HepG2 (cell line): ENCODE data around the gene RTL3. TPM values are rescaled to one million over a fixed set of nuclear protein-coding genes. Genes with fewer than 3 reads are reported as not detected.

ENCODE experiments used
- ATAC-seq: fragments of 200-7000 bp; cut with Tn5 transposase; 3 replicates; pipeline ENCODE4 v1.9.1; 2020; ENCODE audit warnings: mild to moderate bottlenecking, moderate library complexity
- BruUV-seq: library from RNA; stranded (reverse); fragments of 400-500 nt; replicated peaks from 2 replicates; lab custom pipeline; 2021; lab: Mats Ljungman, UMichigan
- CTCF ChIA-PET: fragments of 300-600 bp; formaldehyde crosslinking; extraction: SDS; loops from one replicate; lab custom pipeline; 2021; ENCODE audit warnings: low total read pairs, inconsistent platforms, low intra/inter-chr PET ratio; lab: Yijun Ruan, JAX
- POLR2A ChIA-PET: fragments of 350-600 bp; sonication (Branson Sonifier 250); formaldehyde crosslinking; loops from one replicate; lab custom pipeline; 2020; ENCODE audit warnings: antibody characterized with exemption, inconsistent platforms; lab: Yijun Ruan, JAX
- DNase-seq: peaks from one replicate; pipeline ENCODE4 v3.0.0-alpha.2; 2015; ENCODE audit warnings: low spot score
- FAIRE-seq: peaks from 3 replicates; lab custom pipeline; 2011; peaks lifted over from hg19 to GRCh38; lab: Jason Lieb, UNC
- H2AFZ ChIP-seq: one replicate; pipeline ENCODE4 v1.6.1; 2011; ENCODE audit warnings: low read length, inconsistent platforms
- H3K27ac ChIP-seq: fragments of 300-600 bp; 3 replicates; pipeline ENCODE4 v1.8.0; 2011; ENCODE audit warnings: mixed run types, mild to moderate bottlenecking, mixed read lengths, low read length, inconsistent platforms; ENCODE audit not compliant: insufficient read depth; ENCODE audit errors: extremely low read length
- H3K27me3 ChIP-seq, 2 experiments: fragments of 200-600 bp in 1 of 2; 2 replicates in 1 of 2; 3 replicates in 1 of 2; pipeline versions ENCODE4 v1.6.0 to v1.8.0; 2011; ENCODE audit warnings: low read length in 2 of 2, mild to moderate bottlenecking in 2 of 2, moderate library complexity in 2 of 2, inconsistent platforms in 1 of 2; ENCODE audit not compliant: insufficient read depth in 2 of 2, control insufficient read depth in 1 of 2
- H3K36me3 ChIP-seq, 2 experiments: fragments of 200-600 bp in 1 of 2; replicated peaks in 1 of 2; 2 replicates in 1 of 2; 3 replicates in 1 of 2; pipeline versions ENCODE4 v1.5.1 to v1.8.0; 2011; ENCODE audit warnings: low read length in 2 of 2, inconsistent platforms in 1 of 2; ENCODE audit not compliant: insufficient read depth in 2 of 2, control insufficient read depth in 1 of 2
- H3K4me1 ChIP-seq: 2 replicates; pipeline ENCODE4 v1.5.1; 2012; ENCODE audit warnings: low read length, inconsistent platforms; ENCODE audit not compliant: insufficient read depth
- H3K4me2 ChIP-seq: 2 replicates; pipeline ENCODE4 v1.6.0; 2011; ENCODE audit warnings: low read depth, low read length, inconsistent platforms
- H3K4me3 ChIP-seq, 3 experiments: fragments of 200-600 bp in 1 of 3; sonication (generic), shearing (Covaris generic) in 1 of 3; replicated peaks in 1 of 3; 2 replicates each; pipeline ENCODE4 v1.5.1; 2011 to 2016; ENCODE audit warnings: low read length in 3 of 3, inconsistent platforms in 2 of 3, low read depth in 2 of 3, mild to moderate bottlenecking in 2 of 3, control low read depth in 1 of 3, mixed read lengths in 1 of 3; ENCODE audit not compliant: insufficient read depth in 1 of 3
- H3K79me2 ChIP-seq: one replicate; pipeline ENCODE4 v1.6.1; 2011; ENCODE audit warnings: low read length, inconsistent platforms; ENCODE audit not compliant: insufficient read depth
- H3K9ac ChIP-seq: 2 replicates; pipeline ENCODE4 v1.6.0; 2011; ENCODE audit warnings: mild to moderate bottlenecking, low read depth, low read length, inconsistent platforms; ENCODE audit not compliant: insufficient read depth
- H3K9me3 ChIP-seq: 2 replicates; pipeline ENCODE4 v1.5.1; 2012; ENCODE audit warnings: mild to moderate bottlenecking, low read length
- H4K20me1 ChIP-seq: 2 replicates; pipeline ENCODE4 v1.6.0; 2011; ENCODE audit warnings: inconsistent platforms, mild to moderate bottlenecking, low read length, moderate library complexity; ENCODE audit not compliant: insufficient read depth
- FOXP1 ChIP-seq, 2 experiments: fragments of 450-650 bp in 1 of 2; IDR thresholded peaks; 2 replicates each; pipeline ENCODE4 v1.6.1; 2017 to 2018; ENCODE audit warnings: antibody characterized with exemption in 1 of 2
- HNF4A ChIP-seq: sonication (generic); formaldehyde crosslinking; IDR thresholded peaks from 2 replicates; pipeline ENCODE4 v1.4.0; 2020; ENCODE audit warnings: missing genetic modification reagents
- MED1 ChIP-seq: sonication (generic); formaldehyde crosslinking; IDR thresholded peaks from 2 replicates; pipeline ENCODE4 v1.4.0; 2020; ENCODE audit warnings: missing genetic modification reagents
- MIXL1 ChIP-seq: IDR thresholded peaks from 2 replicates; pipeline ENCODE4 v1.6.1; 2016
- NCOA2 ChIP-seq: sonication (generic); formaldehyde crosslinking; IDR thresholded peaks from 2 replicates; pipeline ENCODE4 v1.8.0; 2022; ENCODE audit warnings: inconsistent platforms
- NFATC3 ChIP-seq: sonication (generic); formaldehyde crosslinking; IDR thresholded peaks from 2 replicates; pipeline ENCODE4 v1.5.1; 2020; ENCODE audit warnings: mild to moderate bottlenecking, missing genetic modification reagents
- NFE2L2 ChIP-seq: fragments of 150-350 bp; IDR thresholded peaks from 2 replicates; pipeline ENCODE4 v1.6.1; 2014; ENCODE audit warnings: low read length
- RXRB ChIP-seq: IDR thresholded peaks from 2 replicates; pipeline ENCODE4 v1.6.1; 2016; ENCODE audit warnings: borderline replicate concordance, missing genetic modification reagents, missing compliant biosample characterization
- TCF7 ChIP-seq: sonication (generic); IDR thresholded peaks from 2 replicates; pipeline ENCODE4 v1.6.1; 2016; ENCODE audit warnings: antibody characterized with exemption, low read depth
- ZNF326 ChIP-seq: sonication (generic); formaldehyde crosslinking; IDR thresholded peaks from 2 replicates; pipeline ENCODE4 v1.4.0; 2020; ENCODE audit warnings: missing genetic modification reagents, borderline replicate concordance
- ZNF503 ChIP-seq: sonication (generic); formaldehyde crosslinking; IDR thresholded peaks from 2 replicates; pipeline ENCODE4 v1.4.0; 2020; ENCODE audit warnings: missing genetic modification reagents
- WGBS: methylation state at CpG from one replicate; pipeline ENCODE4 v1.1.6; 2017; ENCODE audit warnings: low lambda C conversion rate; 5-methylcytosine and 5-hydroxymethylcytosine counted together
- in situ Hi-C: cut with HindIII; loops from 2 replicates; pipeline ENCODE4 v1.10.0; 2017; ENCODE audit warnings: low pct_unique_long_range_greater_than_20kb; ENCODE audit not compliant: extremely low pct_ligation_motif_present
- intact Hi-C: fragments of 100-400 bp; cut with micrococcal nuclease; formaldehyde crosslinking; loops from one replicate; pipeline ENCODE4 v1.10.0; 2022; ENCODE audit not compliant: unreplicated experiment
- polyA plus RNA-seq, 8 experiments: library from polyadenylated mRNA; depleted of rRNA in 3 of 8; stranded (reverse) in 7 of 8; unstranded in 1 of 8; fragments of >200 nt; fragmentation: Illumina TruSeq in 4 of 8; extraction: Trizol in 4 of 8; gene quantifications; 2 replicates each; pipeline versions ENCODE4 v1.2.1 to v1.2.3, GENCODE V29; 2011 to 2016; ENCODE audit warnings: low read depth in 4 of 8, missing spikeins in 1 of 8, mixed read lengths in 1 of 8; ENCODE audit not compliant: insufficient read depth in 1 of 8
- total RNA-seq, 5 experiments: library from RNA; depleted of rRNA; stranded (reverse); fragments of >200 nt; fragmentation: Illumina TruSeq; extraction: Trizol; gene quantifications; 2 replicates each; pipeline ENCODE4 v1.2.3, GENCODE V29; 2016; ENCODE audit warnings: low read depth in 1 of 5
- TF ChIP-seq, protein P1 (sequence below): sonication (generic); formaldehyde crosslinking; conservative IDR thresholded peaks from 2 replicates; pipeline ENCODE4 v1.4.0; 2020; ENCODE audit warnings: mild to moderate bottlenecking, missing genetic modification reagents, moderate library complexity
- TF ChIP-seq, protein P2 (sequence below): IDR thresholded peaks from 2 replicates; pipeline ENCODE4 v1.4.0; 2020; ENCODE audit warnings: mild to moderate bottlenecking, missing genetic modification reagents

RTL3 gene
- total and polyA plus RNA-seq, 2 of the 13 experiments (the other 11 are each of a cell fraction or from before 2014, with no cell fraction given): not detected

DNA sequence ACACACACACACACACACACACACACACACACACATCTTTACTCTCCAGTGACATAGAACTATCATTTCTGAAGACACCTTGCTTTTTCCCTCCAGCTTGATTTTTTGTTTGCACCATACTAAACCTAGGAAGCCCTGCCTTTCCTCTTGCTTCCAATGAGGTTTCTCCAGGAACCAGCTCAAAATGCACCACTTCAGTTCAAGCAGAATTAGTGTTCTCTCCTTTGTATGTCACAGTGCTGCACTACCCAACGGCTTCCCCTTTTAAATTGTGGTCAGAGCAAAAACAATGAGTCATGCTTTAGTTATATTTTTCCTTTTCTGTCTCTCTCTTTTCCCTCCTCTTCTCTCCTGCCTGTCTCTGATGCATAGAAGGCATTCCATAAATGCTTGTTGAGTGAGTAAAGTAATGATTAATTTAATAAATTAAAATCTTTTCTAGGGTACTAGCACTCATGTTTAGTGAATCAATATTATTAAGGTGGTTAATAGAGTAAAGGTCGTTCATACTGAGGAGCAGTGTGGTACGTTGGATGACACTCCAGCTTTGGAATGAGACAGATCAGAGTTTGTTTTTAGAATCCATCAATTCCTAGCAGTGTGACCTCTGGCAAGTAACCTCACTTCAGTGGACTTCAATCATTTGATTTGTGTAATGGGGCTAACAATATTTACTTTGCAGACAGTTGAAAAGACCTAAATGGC, 5.9 kb downstream of the RTL3 start:
- ATAC-seq (peak; percentile 97), DNase-seq (peak; percentile 73), FAIRE-seq (peak; percentile 44)
- peak overlapping the region; percentile 49 for H3K4me2 ChIP-seq
- intact Hi-C loops (no loop called here), in situ Hi-C loops (no loop called here)
- POLR2A ChIA-PET: no interaction called here
- peak overlapping the region; percentile 72 for H3K27ac ChIP-seq
- no peaks in the 10 kb centered on the region for H3K27me3 ChIP-seq
- peaks cover 29% of the 10 kb centered on the region for H3K4me1 ChIP-seq
- CTCF ChIA-PET: no interaction called here
- H4K20me1 ChIP-seq: no peaks in the 10 kb centered on the region
- WGBS: 0% methylated on average over 3 of the region's 3 CpGs
- no peaks in the 10 kb centered on the region for H3K36me3 ChIP-seq
- no peaks in the 10 kb centered on the region for H3K9me3 ChIP-seq
- H2AFZ ChIP-seq: no peak overlapping the region
- H3K9ac ChIP-seq: peak overlapping the region; percentile 43; the same call in 1 of the 2 replicates
- H3K79me2 ChIP-seq: no peaks in the 10 kb centered on the region
- no peak overlapping the region; a peak in 1 of 6 replicates for H3K4me3 ChIP-seq
- no TSS peak for BruUV-seq
- peak; percentile 38; the same call in 1 of the 2 replicates for TF ChIP-seq NFE2L2
- TF ChIP-seq HNF4A (CRISPR knock-in tag): peak; percentile 53
- TF ChIP-seq ZNF326 (CRISPR knock-in tag): no peak
- peak; percentile 44; the same call in 1 of the 2 replicates for TF ChIP-seq MIXL1 (CRISPR knock-in tag)
- TF ChIP-seq FOXP1 (IDR thresholded peaks at IDR 0.05): no peak
- peak; percentile 27; the same call in 1 of the 2 replicates for TF ChIP-seq FOXP1 (CRISPR knock-in tag; IDR thresholded peaks at IDR 0.05)
- TF ChIP-seq ZNF503 (CRISPR knock-in tag): 0 out of 2 replicates have a peak, but pooled peaks have one; percentile 42
- TF ChIP-seq MED1 (CRISPR knock-in tag): 0 out of 2 replicates have a peak, but pooled peaks have one; percentile 42
- peak; percentile 28; the same call in 1 of the 2 replicates for TF ChIP-seq RXRB (CRISPR knock-in tag)
- TF ChIP-seq, protein P1, sequence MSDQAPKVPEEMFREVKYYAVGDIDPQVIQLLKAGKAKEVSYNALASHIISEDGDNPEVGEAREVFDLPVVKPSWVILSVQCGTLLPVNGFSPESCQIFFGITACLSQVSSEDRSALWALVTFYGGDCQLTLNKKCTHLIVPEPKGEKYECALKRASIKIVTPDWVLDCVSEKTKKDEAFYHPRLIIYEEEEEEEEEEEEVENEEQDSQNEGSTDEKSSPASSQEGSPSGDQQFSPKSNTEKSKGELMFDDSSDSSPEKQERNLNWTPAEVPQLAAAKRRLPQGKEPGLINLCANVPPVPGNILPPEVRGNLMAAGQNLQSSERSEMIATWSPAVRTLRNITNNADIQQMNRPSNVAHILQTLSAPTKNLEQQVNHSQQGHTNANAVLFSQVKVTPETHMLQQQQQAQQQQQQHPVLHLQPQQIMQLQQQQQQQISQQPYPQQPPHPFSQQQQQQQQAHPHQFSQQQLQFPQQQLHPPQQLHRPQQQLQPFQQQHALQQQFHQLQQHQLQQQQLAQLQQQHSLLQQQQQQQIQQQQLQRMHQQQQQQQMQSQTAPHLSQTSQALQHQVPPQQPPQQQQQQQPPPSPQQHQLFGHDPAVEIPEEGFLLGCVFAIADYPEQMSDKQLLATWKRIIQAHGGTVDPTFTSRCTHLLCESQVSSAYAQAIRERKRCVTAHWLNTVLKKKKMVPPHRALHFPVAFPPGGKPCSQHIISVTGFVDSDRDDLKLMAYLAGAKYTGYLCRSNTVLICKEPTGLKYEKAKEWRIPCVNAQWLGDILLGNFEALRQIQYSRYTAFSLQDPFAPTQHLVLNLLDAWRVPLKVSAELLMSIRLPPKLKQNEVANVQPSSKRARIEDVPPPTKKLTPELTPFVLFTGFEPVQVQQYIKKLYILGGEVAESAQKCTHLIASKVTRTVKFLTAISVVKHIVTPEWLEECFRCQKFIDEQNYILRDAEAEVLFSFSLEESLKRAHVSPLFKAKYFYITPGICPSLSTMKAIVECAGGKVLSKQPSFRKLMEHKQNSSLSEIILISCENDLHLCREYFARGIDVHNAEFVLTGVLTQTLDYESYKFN (CRISPR knock-in tag): peak; percentile 79
- TF ChIP-seq, protein P2, sequence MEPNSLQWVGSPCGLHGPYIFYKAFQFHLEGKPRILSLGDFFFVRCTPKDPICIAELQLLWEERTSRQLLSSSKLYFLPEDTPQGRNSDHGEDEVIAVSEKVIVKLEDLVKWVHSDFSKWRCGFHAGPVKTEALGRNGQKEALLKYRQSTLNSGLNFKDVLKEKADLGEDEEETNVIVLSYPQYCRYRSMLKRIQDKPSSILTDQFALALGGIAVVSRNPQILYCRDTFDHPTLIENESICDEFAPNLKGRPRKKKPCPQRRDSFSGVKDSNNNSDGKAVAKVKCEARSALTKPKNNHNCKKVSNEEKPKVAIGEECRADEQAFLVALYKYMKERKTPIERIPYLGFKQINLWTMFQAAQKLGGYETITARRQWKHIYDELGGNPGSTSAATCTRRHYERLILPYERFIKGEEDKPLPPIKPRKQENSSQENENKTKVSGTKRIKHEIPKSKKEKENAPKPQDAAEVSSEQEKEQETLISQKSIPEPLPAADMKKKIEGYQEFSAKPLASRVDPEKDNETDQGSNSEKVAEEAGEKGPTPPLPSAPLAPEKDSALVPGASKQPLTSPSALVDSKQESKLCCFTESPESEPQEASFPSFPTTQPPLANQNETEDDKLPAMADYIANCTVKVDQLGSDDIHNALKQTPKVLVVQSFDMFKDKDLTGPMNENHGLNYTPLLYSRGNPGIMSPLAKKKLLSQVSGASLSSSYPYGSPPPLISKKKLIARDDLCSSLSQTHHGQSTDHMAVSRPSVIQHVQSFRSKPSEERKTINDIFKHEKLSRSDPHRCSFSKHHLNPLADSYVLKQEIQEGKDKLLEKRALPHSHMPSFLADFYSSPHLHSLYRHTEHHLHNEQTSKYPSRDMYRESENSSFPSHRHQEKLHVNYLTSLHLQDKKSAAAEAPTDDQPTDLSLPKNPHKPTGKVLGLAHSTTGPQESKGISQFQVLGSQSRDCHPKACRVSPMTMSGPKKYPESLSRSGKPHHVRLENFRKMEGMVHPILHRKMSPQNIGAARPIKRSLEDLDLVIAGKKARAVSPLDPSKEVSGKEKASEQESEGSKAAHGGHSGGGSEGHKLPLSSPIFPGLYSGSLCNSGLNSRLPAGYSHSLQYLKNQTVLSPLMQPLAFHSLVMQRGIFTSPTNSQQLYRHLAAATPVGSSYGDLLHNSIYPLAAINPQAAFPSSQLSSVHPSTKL (CRISPR knock-in tag): peak; percentile 54; the same call in 1 of the 2 replicates
- 0 out of 2 replicates have a peak, but pooled peaks have one; percentile 32 for TF ChIP-seq NCOA2 (CRISPR knock-in tag)
- peak; percentile 17; the same call in 1 of the 2 replicates for TF ChIP-seq TCF7
- no peak for TF ChIP-seq NFATC3 (CRISPR knock-in tag)
